ENCODE measurements around the gene CCL19.

Gene CCL19

DNA sequence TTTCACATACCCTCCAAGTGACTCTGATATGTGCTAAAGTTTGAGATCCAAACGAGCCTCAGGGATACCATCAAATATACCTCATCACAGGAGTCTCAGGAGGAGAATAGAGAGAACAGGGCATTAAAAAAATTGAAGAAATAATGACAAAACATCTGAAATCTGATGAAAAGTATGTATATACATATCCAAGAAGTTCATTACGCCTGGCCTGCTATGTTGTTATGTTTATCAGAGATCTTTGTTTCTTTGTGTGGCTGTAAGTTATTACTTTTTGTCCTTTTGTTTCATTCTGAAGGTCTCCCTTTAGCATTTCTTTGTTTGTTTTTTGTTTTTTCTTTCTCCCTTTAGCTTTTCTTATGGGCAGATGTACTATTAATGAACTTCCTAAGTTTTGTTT lies 2.5 kb upstream of the CCL19 start:
- no peak for DNase-seq

DNA sequence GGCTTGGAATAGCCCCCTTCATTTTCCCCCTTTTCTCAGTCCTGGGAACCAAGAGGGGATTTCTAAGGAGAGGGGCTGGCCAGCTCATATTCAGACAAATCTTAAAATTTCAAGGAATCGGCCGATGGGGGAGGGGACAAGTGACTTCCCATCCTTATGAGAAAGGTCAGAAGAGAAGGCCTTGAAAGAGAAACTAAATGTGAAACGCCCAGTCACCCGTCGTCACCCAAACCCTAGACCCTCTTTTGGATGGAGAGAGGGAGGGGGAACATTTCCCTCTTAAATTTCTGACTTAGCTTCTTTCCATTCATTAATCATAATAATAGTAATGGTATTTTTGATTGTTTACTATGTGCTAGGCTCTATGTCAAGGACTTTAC lies 850 bp upstream of the CCL19 start:
- DNase-seq: no peak

DNA sequence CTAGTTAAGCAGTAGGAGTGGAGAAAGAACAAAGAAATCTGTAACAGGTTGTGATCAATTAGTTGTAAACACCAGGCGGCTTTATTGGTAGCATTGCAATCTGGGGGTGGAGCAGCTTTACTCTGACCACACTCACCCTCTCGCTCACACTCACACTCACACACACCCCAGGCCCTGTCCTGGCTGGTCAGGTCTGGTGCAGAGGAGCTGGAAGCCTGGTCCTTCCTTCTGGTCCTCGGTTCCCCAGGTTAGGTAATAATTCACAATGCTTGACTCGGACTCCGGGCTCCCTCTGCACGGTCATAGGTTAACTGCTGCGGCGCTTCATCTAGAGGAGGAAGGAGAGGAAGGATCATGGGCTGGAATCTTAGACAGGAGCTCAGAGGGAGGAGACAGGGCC lies 1.6 kb downstream of the CCL19 start:
- no peak for DNase-seq

DNA sequence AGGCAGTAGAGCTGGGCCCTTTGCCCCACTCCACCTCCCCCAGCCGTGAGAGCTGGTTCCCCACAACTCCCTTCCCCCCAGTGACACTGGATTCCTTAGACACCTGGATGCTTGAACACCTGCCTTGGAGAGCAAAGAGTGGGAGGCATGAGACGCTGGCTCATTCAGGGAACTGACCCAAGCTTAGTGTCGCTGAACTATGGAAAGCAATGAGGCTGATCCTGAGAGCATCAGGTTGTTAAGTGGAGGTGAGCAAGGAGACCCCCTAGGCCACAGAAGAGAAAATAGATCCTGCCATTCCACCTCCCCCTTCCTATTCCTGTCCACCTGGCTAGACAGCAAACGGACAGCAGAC lies 2.0 kb downstream of the CCL19 start:
- DNase-seq: no peak

DNA sequence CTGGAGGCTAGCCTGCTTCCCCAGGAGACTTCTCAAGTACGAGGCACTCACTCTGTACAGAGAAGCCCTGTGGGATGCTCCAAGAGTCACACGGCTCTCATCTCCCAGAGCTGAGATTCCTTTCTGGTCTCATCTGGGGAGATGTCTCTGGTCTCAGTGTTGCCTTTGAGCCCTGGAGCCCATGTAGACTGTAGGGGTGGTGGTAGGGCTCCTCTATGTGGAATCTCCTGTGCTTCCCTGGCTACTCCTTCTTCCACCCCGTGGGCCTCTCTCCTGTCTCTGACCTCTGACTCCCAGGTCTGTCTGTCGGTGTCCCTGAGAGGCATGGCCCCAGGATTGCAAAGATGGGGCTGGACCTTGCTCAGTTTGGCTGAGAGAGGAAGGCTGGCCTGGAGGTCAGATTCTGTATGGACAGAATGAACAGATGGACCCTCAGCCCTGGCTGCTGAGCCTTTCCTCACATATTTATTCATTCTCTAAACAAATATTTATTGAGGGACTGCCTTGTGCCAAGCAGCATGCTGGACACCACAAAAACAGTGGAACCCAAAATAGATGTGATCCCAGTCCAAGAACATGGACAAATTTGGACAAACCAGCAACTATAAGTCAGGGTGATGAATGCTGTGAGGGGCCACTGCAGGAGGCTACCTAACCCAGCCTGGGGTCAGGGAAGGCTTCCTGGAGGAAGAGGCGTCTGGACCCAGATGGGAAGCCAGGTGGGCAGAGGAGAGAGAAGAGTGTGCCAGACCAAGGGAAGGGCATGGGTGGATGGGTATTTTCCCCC lies 2.6 kb downstream of the CCL19 start:
- no peak for DNase-seq

DNA sequence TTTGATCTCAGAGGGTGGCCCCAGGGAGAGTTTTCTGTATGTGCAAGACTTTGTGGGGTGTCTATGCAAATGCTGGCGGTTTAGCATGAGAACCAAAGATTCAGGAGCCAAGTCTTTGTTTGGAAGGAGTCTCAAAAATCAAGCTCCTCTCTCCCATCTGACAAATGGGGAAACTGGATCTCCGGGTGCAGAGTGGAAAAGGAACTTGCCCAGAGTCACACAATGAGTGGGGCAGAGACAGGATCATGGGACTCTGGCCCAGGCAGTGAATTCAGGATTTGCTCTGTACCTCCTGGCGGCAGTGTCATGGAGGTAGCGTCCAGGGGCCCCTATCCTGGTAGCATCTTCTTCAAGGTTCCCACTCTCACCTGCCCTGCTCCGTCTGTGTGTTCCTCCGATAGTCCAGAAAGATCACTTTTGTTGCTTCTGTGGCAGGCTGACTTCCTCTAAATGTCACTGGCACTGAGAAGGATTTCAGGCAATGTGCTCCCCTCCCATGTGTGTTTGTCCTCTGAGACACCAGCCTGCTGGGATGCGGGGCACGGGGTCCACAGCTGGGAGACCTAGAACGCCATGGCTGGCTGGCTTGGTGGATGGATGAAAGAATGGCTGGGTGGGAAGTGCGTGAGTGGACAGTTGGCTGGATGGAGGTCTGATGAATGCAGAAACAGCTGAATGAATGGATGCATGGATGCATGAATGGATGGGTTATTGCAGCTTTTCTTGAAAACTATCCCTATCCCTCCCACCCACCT lies 3.6 kb downstream of the CCL19 start:
- DNase-seq: no peak

DNA sequence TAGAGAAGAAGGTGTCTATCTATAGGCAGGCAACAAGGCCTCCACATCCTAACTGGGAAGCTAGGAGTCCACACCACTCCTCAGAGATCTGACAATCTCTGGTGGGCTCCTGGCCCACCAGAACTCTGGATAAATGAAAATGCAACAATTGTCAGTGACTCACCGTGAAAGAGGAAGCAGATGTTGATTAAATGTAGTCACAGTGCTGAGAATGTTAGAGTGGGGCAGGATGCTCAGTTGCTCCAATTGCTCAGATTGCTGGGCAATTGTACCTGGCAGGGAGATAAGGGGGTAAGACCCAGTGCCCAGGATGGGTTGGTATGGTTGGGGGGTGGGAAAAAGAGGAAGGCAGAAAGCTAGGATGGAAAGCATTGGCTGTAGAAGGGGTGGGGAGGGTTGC lies 4.3 kb downstream of the CCL19 start:
- DNase-seq: no peak

DNA sequence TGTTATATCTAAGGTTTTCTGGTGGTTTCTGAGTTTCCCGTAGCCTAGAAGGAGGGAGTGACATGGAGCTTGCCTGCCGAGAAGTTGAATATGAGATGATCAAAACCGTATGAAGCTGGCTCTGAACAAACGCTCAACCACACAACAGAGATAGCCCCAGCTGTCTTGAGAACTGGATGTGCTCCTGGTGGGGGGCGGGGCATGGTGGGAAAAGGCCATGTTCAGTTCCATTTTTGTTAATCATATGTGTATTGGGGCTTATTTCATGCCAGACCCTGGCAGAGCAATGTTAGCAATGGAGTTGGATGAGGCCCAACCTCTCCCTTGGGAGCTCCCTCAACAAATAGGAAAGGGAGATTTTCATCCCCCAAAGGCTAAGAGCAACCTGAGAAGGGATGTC lies 4.8 kb downstream of the CCL19 start:
- DNase-seq: no peak

DNA sequence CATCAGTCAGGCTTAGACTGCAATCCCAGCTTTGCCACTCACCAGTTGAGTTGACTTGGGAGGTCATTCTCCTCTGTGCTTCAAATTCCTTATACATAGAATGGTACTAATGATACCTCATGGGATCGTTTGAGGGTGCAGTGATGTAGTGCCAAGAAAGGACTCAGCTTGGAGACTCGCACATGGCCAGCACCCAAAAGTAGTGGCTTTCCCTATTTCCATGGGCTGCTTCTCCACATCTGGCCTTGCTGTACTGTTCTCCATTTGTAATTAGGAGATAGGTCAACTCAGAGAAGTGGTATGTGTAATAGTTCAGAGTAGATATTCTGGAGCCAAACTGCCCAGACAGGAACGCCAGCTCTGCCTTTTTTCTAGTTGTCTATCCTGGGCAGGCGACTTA lies 5.5 kb downstream of the CCL19 start:
- no peak for DNase-seq

DNA sequence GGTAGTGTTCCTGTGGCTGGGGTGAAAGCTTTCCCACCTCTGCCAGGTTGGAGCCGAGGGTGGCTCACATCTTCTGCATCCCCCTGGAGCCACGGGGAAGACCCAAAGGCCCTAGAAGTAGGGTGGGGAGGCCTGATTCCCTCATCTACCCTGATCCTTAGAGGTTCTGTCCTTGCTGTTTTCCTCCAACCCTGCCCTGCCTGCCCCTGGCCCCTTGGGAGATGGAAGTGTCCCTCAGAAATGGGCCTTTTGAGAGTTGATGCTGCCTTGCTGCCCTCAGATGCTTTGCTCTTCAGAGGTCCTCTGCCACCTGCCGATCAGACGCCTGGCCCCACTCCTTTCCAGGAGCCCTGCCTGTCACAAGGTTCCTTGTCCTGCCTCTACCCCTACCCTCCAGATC lies 6.3 kb downstream of the CCL19 start:
- no peak for DNase-seq

DNA sequence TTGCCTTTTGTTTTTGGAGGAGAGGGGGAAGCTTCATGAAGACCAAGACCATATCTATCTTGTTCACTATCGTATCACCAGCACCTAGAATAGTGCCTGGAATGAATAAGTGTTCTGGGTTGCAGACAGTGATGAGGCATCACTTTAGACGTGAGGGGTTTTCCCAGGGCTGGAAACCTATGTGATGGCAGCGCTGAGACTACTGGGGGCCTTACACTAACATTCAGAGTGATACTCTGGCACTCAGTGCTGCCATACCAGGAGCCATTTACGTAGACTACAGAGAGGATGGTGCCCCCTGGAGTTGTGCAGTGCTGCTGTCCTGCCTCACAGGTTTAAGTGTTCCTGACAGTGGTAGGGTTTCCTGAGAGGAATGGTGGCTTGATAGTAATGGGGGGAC lies 6.9 kb downstream of the CCL19 start:
- peak; percentile 63 for DNase-seq

DNA sequence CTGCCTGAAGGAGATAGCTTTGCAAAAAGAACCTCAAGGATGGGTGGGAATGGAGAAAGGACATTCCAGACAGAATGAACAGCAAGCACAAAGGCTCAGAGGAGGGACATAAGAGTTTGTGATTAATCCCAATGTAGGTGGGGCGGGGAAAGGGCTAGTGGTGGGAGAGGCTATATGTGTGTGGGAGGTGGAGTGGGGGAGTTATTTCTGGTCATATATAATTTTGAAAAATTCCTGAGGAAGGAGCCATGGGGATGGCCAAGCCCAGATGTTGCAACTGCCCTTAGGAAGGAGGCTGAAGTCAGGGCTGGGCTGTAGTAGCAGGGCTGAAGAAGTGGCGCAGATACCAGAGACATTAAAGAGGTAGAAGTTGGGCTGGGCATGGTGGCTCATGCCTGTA lies 15.2 kb downstream of the CCL19 start:
- DNase-seq: no peak

DNA sequence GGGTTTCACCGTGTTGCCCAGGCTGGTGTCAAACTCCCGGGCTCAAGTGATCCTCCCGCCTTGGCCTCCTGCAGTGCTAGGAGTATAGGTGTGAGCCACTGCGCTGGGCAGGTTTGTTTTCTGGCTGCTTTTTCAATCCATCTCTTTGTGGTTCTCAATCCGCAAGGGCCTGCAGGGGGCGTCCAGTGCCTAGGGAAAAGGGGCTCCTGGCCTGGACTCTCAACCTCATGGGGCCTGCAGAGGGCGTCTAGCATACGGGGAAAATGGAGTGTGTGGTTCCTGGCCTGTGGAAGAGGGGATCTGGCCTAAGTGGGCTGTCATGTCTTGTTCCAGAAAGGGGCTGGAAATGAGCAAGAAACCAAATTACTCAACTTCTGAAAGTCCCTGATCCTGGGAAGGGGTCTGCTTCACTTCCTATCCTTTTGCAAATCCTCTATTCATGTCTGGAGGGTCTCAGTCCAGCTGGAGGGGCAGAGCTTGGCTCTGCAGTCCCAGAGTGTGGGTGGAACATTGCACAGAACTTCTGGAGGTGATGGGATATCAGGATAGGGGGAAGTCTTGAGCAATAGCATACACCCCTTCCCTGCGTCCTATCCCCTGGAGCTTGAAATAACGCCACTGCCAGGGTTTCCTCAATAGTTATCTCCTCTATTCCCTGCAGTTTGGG lies 15.9 kb downstream of the CCL19 start:
- DNase-seq: peak; percentile 77

DNA sequence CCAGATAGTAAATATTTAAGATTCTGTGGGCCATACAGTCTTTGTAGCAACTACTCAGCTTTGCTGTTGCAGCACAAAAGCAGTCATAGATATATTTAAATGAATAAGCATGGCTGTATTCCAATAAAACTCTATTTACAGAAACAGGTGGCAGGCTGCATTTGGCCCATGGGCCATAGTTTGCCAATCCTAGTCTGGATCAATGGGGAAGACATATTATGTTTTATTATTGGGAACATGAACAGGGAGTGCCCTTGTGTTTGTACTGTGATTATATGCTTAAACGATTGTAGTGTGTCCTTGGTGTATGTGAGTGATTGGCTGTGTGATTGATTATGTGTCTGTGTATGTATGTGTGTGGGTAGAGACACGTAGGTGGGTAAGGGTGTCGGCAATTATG lies 16.6 kb downstream of the CCL19 start:
- DNase-seq: no peak

DNA sequence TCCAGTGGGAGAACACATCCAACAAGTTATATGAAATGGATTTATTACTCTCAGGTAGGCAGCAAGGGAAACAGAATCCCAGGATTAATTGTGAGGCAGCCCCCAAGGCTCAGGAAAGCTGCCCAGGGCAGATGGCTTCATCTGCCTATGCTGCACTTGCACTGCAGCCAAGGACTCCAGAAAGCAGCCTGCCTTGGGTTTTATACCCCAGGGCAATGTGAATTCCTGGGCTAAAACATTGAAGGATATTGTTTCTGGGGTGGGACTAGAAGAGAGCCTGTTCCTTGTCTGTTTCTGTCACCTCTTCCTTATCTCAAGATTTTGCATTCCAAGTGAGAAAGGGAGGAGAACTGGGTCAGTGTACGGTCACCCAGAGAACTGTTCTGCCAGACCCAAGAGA lies 19.8 kb downstream of the CCL19 start:
- DNase-seq: no peak

DNA sequence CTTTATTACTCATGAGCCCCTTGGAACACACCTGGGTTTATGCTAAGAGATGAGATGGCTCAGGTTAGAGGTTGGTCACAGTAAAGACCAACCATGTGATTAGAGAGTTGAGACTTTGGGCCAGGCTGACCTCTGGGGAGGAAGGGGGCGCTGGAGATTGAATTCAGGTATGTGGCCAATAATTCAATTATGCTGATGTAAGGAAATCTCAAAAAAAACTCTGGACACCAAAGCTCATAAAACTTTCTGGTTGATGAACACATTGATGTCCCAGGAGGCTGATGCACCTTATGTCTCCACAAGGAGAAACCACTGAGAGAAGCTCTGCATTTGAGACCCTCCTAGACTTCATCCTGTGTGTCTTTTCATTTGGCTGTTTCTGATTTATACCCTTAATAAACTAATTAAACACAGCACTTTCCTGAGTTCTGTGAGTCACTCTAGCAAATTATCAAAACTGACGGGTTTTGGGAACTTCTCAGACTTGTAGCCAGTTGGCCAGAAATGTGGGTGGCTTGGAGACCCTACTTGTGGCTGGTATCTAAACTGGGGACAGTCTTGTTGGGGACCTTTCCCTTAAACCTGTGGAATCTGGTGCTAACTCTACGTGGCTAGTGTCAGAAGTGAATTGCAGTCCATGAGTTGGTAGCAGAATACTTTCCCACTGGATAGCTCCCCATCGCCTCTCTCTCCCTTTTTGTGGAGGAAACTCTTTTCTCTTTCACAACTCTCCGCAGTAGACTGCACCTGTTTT lies 21.1 kb downstream of the CCL19 start:
- no peak for DNase-seq

DNA sequence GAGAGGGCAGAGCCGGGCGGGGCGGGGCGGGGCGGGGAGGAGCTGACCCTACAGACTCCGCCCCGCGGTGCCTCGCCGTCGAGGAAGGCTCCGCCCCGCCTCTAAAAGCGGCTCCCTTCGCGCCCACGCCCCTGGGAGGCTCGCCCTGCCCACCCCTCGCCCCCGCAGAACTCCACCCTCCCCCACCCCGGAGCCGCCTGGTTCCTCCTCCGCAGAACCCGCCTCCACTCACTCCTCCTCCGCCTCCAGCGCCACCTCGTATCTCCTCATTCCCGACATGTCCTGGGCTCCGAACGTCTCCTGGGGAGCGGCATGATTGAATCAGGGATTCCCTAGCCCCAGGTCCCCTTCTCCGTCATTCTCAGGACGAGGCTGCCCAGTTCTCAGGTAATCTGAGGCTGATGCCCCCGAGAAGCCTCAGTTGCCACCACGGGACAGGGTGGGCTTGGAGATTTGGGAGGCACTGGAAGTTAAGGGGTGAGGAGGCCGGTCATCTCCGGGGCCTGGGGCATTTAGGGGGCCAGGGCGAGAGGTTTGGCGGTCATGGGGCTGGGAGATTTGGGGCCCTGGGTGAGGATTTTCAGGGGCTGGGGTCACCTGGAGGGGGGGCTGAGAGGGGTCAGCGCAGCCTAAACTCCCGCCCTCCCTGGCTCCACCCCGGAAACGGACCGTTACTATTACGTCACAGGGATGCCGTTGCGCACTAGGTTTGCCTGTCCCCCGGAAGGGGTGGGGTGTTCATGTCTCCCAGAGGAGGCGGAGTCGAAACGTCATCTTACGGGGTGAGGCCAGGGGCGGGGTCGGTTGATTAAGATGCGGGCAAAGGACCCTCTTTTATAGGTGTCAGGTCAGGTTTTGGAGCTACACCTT lies 25.5 kb downstream of the CCL19 start:
- DNase-seq: peak; percentile 91

DNA sequence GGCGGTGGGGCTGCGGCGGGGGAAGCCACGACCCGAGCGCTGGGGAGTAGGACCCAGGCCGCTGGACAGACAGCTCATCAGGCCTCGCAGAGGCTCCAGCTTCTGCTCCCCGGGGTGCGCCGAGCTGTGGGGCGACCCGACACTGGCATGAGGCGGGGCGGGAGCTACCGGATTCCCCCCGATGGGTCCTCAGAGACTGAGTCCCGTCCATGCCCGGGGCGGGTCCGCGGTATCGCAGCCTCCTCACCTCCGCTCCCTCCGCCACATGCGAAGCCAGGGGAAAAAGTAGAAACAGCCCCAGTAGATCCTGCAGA lies 26.1 kb downstream of the CCL19 start:
- DNase-seq: no peak

DNA sequence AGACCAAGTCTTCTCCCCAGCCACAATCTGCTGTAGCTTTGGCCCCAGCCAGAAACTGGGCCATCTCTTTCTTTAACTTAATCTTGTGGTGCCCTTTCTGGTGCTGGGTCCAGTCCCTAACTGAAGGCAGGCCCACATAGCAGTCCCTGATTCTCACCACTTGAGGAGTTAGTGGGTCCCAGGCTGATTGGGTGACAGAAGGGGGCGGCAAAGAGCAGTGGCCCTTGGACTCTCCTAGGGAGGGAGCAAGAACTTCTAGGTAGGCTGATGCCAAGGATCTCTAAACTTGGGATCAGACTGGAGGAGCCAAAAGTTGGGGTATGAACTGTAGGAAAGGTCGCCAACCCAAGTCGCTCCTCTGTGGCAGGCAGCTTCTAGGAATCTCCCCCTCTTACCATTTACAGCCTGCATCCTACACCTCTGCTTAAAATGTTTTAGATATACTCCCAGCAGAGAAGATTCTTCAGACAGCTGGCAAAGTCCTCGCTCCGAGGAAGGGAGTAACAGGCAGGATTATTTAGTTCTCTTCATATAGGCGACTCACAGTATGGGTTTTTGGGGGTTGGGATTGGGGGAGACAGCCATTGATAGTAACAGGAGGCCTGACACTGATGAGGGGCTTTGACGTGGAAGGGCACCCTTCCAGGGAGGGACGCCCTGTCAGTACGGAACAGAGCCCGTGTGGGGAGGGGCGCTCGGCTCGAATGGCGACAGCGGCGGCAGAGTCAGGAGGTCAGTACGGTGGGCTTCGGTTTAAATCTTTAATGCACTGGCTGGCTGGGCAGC lies 26.6 kb downstream of the CCL19 start:
- peak; percentile 88 for DNase-seq

DNA sequence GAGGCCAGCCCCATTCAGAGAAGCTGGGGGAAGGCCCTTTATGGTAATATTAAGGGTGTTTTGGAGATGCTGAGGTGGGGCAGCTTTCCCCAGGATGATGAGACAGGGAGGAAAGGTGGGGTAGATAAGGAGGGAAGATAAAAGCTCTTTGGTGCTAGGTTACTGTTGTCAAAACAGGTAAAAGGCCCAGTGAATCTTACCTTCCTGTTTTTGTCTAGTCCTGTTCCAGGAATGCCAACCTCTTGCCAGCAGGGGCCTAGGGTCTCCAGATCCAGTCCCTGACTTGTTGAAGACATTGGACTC lies 27.8 kb downstream of the CCL19 start:
- no peak for DNase-seq

DNA sequence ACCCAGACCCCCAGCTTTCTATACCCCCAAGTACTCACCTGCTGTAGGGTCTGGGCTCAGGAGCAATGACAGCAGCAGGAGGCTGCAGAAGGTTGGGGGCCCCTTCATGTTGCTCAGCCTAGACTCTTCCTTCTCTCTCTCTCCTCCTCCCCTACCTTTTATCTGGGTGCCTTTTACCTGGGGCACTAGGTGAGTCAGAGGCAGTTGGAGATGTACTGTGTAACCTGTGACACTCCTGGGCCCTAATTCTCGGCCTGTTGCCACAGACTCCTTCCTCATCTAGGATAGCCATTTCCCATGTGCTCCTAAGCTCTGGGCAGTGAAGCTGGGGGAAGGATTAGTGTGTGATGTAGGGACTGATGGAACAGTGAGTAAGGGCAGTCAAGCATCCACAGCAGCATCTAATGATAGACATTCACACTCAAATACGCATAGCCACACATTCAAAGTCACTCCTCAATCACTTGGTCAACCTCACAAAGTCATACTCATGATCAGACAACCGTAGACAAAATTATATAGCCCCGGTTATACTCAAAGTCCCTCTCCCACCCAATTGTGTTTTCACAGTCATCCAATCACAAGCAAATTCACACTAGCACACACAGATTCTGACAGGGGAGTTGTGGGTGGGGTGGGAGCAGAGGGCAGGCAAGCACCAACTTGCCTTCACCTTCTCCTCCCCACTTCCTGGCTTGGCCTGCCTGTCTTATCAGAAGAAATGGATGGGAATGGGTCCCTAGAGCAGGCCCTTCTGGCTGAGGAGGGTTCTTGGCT lies 28.4 kb downstream of the CCL19 start, which contains the start of gene CCL27:
TSS of gene CCL27 (minus strand) at position 132 of the 777 bp plus-strand sequence. CDS start at position 108, 24 bp downstream.
- DNase-seq: no peak
